Adrenal gland (tissue), 5 donors: ENCODE measurements around the gene LACRT.

Experiments used
- CTCF ChIP-seq, 6 experiments: fragments of 450-650 bp in 4 of 6; fragments of 200-600 bp in 2 of 6; sonication (generic) in 1 of 6; IDR thresholded peaks; 1 replicate in 5 of 6; 2 replicates in 1 of 6; pipeline versions ENCODE4 v1.5.1 to v1.8.0; 2016 to 2021; ENCODE audit warnings: antibody characterized with exemption in 6 of 6, mild to moderate bottlenecking in 2 of 6, moderate library complexity in 1 of 6
- POLR2A ChIP-seq, 2 donors: fragments of 450-650 bp; IDR thresholded peaks; one replicate each; pipeline ENCODE4 v1.6.1; 2017; ENCODE audit warnings: antibody characterized with exemption in 2 of 2, mild to moderate bottlenecking in 2 of 2, moderate library complexity in 1 of 2
- donor health status: DM: no; HTN: no; CAD: no.

DNA sequence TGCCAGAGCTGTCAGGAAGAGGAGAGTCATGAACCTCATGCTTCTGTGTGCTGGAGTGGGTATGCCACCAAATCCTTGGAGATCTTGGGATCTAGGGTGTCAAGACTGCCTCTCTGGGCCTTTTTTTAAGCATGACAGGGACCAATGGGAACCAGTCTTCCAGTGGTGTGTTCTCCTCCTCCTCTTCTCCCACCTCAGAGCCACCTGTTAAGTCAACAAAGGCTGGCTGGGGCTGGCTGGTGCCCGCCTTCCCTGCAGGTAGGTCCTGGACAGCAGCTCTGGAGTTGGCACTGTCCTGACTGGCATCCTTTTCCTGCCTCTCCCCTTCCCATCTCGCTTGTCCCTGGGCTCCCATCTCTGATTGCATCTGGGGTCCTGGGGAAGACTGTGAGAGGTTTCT is 13.6 kb upstream of the LACRT start, which contains the start of gene DCD:
- no peak for TF ChIP-seq CTCF (IDR thresholded peaks at IDR 0.05)
- no peak for TF ChIP-seq POLR2A (IDR thresholded peaks at IDR 0.05)
